GM12891 (cell line): ENCODE data around the gene USF2.

Experiments used
- POLR2A ChIP-seq: IDR thresholded peaks from 2 replicates; pipeline ENCODE4 v1.6.1; 2011; ENCODE audit warnings: low read depth, low read length, control low read depth
- POLR2AphosphoS5 ChIP-seq: IDR thresholded peaks from 2 replicates; pipeline ENCODE4 v1.6.1; 2011; ENCODE audit warnings: low read depth, low read length, control low read depth
- SPI1 ChIP-seq: IDR thresholded peaks from 2 replicates; pipeline ENCODE4 v1.6.1; 2011; ENCODE audit warnings: low read depth, low read length, control low read depth
- TAF1 ChIP-seq: IDR thresholded peaks from 2 replicates; pipeline ENCODE4 v1.6.1; 2011; ENCODE audit warnings: low read depth, low read length, control low read depth

- TF ChIP-seq TAF1: no peak
- TF ChIP-seq POLR2A: no peak
- no peak for TF ChIP-seq POLR2AphosphoS5
- TF ChIP-seq SPI1: no peak
These were observed 22.5 kb downstream of the USF2 start for GRCh38 chr19:35291259-35291658.
